PC-9 (cell line): ENCODE data around the gene SF3B2.

Source experiments
- EZH2 ChIP-seq: fragments of 200-600 bp; sonication (generic); IDR thresholded peaks from 2 replicates; pipeline ENCODE4 v1.8.0; 2017; ENCODE audit warnings: antibody characterized with exemption, low read depth
- TF ChIP-seq, protein P1 (sequence below): fragments of 200-600 bp; sonication (generic); conservative IDR thresholded peaks from 2 replicates; pipeline ENCODE4 v1.6.1; 2017; ENCODE audit warnings: mixed run types, antibody characterized with exemption, mild to moderate bottlenecking, moderate library complexity

DNA sequence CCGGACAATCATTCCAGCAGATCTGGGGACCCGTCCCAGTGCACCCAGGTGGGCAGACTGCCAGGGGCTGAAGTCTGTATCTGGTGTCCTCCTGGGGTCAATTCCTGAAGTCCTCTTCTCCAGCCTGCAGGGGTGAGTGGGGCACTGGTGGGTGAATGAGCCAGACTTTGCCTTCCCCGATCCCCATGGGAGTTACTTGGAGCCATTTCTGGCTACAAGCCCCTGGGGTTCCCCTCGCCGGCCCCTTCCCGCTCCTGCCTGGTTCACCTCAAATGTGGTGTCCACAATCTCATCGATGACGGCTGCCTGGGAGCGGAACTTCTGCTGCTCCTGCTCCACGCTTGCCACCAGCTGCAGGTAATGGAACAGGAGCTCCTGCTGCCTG lies 35.4 kb upstream of the SF3B2 start:
- TF ChIP-seq, protein P1, sequence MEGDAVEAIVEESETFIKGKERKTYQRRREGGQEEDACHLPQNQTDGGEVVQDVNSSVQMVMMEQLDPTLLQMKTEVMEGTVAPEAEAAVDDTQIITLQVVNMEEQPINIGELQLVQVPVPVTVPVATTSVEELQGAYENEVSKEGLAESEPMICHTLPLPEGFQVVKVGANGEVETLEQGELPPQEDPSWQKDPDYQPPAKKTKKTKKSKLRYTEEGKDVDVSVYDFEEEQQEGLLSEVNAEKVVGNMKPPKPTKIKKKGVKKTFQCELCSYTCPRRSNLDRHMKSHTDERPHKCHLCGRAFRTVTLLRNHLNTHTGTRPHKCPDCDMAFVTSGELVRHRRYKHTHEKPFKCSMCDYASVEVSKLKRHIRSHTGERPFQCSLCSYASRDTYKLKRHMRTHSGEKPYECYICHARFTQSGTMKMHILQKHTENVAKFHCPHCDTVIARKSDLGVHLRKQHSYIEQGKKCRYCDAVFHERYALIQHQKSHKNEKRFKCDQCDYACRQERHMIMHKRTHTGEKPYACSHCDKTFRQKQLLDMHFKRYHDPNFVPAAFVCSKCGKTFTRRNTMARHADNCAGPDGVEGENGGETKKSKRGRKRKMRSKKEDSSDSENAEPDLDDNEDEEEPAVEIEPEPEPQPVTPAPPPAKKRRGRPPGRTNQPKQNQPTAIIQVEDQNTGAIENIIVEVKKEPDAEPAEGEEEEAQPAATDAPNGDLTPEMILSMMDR: no peak
- no peak for TF ChIP-seq EZH2
